SK-N-SH treated with all-trans-retinoic acid at 6 μM for 48 hours (cell line): Measurements from ENCODE around the gene SORCS1.

Experiments used
- BACH2 ChIP-seq: fragments of 250-450 bp; sonication (Bioruptor Pico); IDR thresholded peaks from 2 replicates; pipeline ENCODE4 v1.9.0; 2021; ENCODE audit warnings: mild to moderate bottlenecking, borderline replicate concordance
- GLIS3 ChIP-seq: fragments of 250-450 bp; sonication (Bioruptor Pico); IDR thresholded peaks from 2 replicates; pipeline ENCODE4 v1.5.0; 2020; ENCODE audit warnings: mild to moderate bottlenecking, moderate library complexity
- RARB ChIP-seq: fragments of 250-450 bp; sonication (Bioruptor Pico); IDR thresholded peaks from 2 replicates; pipeline ENCODE4 v1.8.0; 2021; ENCODE audit warnings: mild to moderate bottlenecking, moderate library complexity
- ZFP30 ChIP-seq: fragments of 450-650 bp; formaldehyde crosslinking; IDR thresholded peaks from 2 replicates; pipeline ENCODE4 v1.5.0; 2022; ENCODE audit warnings: mild to moderate bottlenecking, moderate library complexity

DNA sequence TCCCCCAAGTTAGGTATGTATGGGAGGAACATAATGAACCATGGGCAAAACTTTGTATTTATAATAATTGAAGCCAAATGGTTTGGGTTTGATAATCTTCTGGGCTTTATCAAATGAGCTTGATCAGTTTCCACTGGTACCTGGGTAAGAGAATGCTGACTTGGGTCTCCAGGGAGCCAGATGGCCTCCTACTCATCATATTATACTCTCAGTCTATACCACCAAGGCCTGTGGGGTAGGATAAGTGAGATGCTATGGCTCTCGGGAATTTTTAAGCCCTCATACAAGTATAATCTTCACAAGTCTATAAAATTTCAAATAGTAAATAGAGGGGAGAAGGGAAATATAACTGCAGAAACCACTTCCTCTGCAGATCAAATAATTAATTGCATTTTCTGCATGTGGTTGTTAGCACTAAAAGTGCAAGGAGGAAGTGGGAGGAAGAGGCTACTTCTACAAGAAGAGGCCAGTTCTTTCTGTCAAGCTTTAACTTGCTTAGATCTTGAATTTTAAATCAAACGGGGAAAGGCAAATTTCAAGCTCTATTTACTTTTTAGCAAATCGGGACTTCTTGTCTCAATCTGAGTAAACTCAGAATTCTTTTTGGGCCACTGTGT lies 349.0 kb downstream of the SORCS1 start:
- TF ChIP-seq ZFP30 (CRISPR knock-in tag) (no peak), RARB (no peak), BACH2 (CRISPR knock-in tag) (no peak), GLIS3 (CRISPR knock-in tag) (no peak)
